IMR-90 (cell line): ENCODE results near the gene NEURL4.

Experiments
- BHLHE40 ChIP-seq: fragments of 150-350 bp; IDR thresholded peaks from 2 replicates; pipeline ENCODE4 v1.6.1; 2016; ENCODE audit warnings: mild to moderate bottlenecking, low read depth, low read length
- CTCF ChIP-seq: conservative IDR thresholded peaks from 2 replicates; pipeline ENCODE4 v1.5.1; 2012; ENCODE audit warnings: mild to moderate bottlenecking, low read depth, low read length, improper control_type of control experiment
- MAZ ChIP-seq: IDR thresholded peaks from 2 replicates; pipeline ENCODE4 v1.6.1; 2012; ENCODE audit warnings: low read depth, mild to moderate bottlenecking, low read length, improper control_type of control experiment, moderate library complexity, borderline replicate concordance
- POLR2A ChIP-seq: IDR thresholded peaks from 2 replicates; pipeline ENCODE4 v1.6.1; 2012; ENCODE audit warnings: mild to moderate bottlenecking, low read depth, low read length
- RFX5 ChIP-seq: IDR thresholded peaks from 2 replicates; pipeline ENCODE4 v1.8.0; 2012; ENCODE audit warnings: low read depth, mild to moderate bottlenecking, low read length, moderate library complexity
- USF2 ChIP-seq: fragments of 150-350 bp; IDR thresholded peaks from 2 replicates; pipeline ENCODE4 v1.6.1; 2017; ENCODE audit warnings: mild to moderate bottlenecking, antibody characterized with exemption, low read length, low read depth

DNA sequence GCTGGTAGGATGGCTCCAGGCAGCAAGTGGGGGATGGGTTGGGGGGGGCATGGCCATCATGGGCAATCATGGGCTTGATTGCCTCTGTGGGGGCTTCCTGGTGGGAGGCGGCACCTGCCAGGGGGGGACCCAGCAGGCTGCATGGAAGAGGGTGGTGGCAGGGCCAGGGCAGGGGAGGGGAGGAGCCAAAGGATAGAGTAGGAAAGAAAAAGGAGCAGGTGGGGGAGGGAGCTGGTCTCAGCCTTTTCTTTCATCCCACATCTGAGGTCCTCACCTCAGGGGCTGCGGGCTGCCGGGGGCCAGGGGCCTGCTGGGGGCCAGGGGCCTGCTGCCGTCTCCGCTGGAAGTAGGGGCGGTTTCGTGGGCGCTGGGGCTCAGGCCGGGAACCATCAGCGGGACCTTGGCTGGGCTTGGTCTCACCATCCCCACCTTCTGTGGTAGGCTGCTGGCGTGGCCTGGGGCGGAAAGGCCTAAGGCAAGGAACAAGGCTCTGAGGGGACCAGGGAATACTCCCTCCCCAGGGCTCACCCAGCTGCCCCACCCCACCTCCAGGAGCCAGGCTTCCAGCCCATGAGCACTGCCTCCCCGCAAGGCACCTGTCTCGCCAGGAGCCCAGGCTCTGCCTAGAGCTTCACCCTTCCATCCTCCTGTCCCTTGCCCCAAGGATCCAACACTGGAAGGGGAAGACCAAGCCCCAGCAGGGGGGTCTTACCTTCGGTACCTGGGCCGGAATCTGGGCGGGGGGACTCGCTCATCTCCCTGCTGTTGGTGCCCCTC lies 39.7 kb downstream of the NEURL4 start:
- no peak for TF ChIP-seq CTCF
- no peak for TF ChIP-seq MAZ
- TF ChIP-seq USF2, result no peak
- no peak for TF ChIP-seq RFX5
- TF ChIP-seq POLR2A, result no peak
- no peak for TF ChIP-seq BHLHE40
